ENCODE data around the gene ORM2.

Gene ORM2

GRCh38 chr9:114294664-114295063 lies 35.0 kb upstream of the ORM2 start:
- DNase-seq (ENCODE audit: low spot score) = no peak

DNA sequence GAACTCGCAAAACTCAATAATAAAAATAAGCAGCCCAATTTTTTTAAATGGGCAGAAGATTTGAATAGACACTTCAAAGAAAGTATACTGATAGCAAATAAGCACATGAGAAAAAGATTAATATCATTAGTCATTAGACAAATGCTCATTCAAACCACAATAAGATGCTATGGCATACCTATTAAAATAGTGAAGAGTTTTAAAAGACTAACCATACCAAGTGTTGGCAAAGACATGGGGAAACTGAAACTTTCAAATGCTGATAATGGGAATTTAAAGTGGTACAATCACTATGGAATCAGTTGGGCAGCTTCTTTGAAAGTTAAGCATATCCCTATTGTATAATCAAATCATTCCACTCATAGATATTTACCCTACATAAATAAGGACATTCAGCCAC lies 33.3 kb upstream of the ORM2 start:
- no peak for DNase-seq (ENCODE audit: low spot score)

- no peak for DNase-seq (ENCODE audit: low spot score)
These were observed 30.1 kb upstream of the ORM2 start for GRCh38 chr9:114299286-114300152.

DNA sequence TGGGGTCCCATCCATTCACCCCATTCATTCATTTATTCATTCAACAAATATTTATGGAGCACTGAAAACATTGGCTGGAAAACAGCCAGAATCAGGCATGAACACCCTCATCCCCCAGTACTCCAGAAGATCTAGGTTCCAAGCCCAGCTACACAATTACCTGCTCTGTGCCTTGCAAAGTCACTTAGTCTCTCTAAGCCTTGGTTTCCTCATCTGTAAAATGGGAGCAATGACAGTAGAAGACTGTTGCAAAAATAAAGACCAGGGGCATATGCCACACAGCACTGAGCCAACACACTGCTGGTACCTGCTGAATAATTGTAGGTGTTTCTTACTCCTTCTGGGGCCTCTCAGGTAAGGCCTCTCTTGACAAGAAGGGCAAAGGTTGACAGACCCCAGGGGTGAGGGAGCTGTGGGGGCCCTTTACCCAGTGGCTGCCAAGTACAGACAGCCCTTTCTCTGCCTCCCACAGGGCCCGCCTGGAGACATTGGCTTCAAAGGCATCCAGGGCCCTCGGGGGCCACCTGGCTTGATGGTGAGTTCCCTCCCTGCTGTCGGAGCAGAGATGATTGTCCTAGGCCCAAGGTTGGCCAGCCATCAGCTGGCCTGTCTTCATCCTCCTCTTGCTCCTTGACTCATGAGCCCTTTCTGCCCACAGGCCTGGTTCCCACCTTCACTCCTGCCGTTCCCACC lies 29.4 kb upstream of the ORM2 start:
- no peak for DNase-seq (ENCODE audit: low spot score)

DNA sequence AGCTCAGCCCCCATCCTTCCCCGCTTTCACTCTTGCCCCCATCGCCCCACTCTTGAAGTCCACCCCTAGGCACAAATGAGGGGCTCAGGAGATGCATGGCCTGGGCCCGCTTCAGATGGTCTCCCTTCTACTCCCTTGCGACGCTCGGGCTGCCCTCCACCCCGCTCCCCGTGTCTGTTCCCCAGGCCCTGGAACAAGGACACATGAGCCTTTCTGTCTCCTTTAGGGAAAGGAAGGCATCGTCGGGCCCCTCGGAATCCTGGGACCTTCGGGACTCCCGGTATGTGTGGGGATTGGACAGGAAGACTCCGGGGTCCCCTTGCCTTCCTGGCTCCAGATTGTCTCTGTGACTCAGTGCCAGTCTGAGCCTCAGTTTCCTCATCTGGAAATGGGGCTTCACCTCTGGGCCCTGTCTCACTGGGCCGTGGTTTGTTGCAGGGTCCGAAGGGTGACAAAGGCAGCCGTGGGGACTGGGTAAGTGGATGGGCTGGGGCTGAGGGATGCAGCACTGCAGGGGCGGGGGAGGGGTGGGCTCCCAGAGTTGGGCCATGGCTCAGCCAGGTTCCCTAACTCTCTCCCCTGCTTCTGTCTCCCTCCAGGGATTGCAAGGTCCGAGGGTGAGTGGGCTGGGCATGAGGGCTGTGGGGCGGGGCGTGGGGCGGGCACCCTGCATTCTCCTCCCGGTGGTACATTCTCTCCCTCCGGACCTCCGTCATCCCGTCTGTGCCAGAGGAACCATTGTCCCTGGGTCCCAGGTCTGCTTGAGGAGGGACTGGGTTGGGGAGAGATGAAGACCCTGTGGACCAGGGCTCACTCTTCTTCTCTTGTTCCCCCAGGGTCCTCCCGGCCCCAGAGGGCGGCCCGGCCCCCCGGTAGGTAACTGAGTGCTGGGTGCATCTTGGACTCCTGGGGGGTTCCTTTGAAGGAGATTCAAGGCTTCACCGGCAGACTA lies 28.5 kb upstream of the ORM2 start:
- DNase-seq (ENCODE audit: low spot score) = no peak

GRCh38 chr9:114301798-114302565 lies 27.7 kb upstream of the ORM2 start:
- DNase-seq (ENCODE audit: low spot score) = no peak

DNA sequence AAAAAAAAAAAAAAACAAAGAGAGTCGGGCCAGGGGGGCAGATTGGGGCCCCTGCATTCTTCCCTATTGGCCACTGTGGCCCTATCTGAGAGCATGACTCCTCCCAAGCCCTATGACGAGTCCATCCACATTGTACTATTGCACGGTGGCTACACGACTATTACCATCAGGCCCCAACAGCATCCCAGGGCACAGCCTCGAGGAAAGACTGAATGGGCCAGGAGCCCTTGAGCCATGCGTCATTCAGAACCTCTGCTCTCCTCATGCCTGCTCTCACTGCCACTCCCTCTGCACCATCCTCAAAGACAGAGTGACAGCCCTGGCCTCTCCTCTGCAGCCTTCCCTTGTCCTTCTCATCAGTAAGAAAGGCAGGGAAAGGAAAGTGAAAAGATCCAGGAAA lies 26.9 kb upstream of the ORM2 start:
- no peak for DNase-seq (ENCODE audit: low spot score)

GRCh38 chr9:114303571-114303970 lies 26.1 kb upstream of the ORM2 start:
- DNase-seq (ENCODE audit: low spot score) = no peak

- no peak for DNase-seq (ENCODE audit: low spot score)
These were observed 25.7 kb upstream of the ORM2 start for GRCh38 chr9:114303977-114304376.

- no peak for DNase-seq (ENCODE audit: low spot score)
These were observed 25.1 kb upstream of the ORM2 start for GRCh38 chr9:114304416-114305188.

DNA sequence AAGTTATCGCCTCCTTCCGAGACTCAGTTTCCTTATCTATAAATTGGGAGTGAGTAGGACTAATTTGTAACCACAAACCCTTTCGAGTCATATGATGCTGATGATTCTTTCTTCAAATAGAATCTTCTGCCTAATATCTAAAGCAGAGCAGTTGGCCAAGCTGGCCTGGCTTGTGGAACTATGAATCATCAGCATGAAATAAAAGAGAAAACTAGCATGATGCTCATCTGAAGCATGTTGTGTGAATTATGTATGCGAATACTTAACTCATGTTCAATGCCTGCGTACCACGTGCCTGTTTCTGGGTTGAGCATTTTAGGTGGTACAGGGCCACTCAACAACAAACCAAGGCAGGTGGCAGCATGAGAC lies 21.8 kb upstream of the ORM2 start:
- no peak for DNase-seq (ENCODE audit: low spot score)

GRCh38 chr9:114308361-114308950 lies 21.2 kb upstream of the ORM2 start:
- DNase-seq (ENCODE audit: low spot score) = no peak

DNA sequence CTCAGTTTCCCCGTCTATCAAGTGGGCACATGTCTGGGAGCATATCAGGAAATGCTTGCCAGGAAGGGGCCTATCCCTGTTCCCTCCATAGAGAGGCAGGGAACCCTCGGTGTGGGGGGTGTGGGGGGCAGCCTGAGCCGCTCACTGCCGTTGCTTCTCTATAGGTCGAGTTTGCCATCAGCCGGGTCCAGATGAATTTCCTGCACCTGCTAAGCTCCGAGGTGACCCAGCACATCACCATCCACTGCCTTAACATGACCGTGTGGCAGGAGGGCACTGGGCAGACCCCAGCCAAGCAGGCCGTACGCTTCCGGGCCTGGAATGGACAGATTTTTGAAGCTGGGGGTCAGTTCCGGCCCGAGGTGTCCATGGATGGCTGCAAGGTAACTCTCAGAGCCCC lies 20.6 kb upstream of the ORM2 start:
- DNase-seq (ENCODE audit: low spot score) = no peak

GRCh38 chr9:114310471-114311450 lies 18.9 kb upstream of the ORM2 start:
- no peak for DNase-seq (ENCODE audit: low spot score)

DNA sequence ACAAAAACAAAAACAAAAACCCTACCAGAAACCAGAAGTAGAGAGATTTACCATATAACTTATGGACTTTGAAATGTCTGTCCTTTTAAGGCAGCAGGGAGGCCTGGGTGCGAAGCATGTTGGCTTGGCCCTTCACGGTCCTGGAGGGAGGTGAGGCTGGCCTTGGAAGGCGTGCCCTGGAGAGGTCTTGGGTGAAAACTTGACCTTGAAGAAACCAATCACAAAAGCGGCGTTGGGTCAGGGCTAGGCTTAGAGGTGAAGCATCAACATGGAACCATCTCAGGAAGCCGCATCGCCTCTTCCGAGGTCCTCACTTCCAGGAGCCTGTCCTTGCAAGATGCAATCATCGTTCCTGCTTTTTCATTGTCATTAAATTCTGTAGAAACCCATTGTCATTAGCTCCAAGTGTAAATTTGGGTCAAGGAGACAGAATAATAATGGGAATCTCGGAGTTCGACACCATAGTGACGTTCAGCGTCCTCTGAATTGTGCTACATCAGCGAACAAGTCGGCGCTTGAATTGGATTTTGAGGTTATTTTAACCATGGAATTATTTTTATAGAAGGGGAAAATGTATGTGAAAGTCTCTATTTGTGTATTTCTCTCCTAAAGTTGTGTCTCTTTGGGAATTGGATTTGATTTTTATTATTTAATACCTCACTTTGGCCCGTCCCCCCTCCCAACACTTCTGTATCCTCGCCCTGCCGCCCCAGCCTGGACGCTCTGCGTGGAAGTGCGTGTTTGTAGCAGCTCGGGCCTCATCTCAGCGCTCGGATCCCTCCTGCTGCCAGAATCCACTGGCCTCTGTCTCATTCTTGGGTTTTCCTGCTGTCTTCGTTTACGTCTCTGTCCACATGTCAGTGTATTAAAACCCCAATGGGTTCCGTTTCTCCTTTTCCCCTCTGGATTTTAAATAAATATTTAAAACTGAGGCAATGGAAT lies 17.8 kb upstream of the ORM2 start:
- DNase-seq (ENCODE audit: low spot score) = no peak

GRCh38 chr9:114312513-114312875 lies 17.2 kb upstream of the ORM2 start:
- DNase-seq (ENCODE audit: low spot score) = no peak

DNA sequence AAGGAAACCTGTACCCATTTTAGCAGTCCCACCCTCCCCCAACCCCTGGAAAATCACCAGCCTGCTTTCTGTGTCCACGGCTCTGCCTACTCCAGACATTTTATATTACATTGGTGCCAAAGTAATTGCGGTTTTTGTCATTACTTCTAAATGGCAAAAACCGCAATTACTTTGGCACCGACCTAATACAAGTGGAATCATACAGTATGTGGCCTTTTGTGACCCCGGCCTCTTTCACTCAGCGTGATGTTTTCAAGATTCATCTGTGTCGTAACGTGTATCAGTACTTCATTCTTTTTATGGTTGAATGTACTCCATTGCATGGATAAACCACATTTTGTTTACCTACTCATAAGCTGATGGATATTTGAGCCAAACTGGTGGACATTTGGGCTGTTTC lies 16.5 kb upstream of the ORM2 start:
- DNase-seq (ENCODE audit: low spot score) = no peak

DNA sequence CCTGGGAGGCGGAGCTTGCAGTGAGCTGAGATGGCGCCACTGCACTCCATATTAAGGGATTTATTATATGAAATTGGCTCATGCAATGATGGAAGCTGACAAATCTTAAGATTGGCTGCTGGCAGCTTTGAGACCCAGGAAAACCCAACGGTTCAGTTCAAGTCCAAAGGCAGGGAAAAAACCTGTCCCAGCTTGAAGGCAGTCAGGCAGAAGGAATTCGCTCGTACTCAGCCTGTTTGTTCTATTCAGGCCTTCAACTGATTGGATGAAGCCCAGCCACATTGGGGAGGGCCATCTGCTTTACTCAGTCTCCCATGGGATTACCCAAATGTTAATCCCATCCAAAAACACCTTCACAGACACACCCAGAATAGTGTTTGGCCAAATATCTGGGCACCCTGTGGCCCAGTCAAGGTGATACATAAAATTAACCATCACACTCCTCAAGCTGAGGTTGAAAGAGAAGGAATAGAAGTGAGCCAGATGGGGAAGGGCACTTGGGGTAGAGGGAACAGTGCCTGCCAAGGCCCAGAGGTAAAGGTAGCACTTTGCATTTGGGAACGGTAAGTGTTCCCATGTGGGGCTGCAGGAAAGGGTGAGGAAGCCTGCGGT lies 15.3 kb upstream of the ORM2 start:
- DNase-seq (ENCODE audit: low spot score) = no peak

Data from activated CD4-positive, alpha-beta T cell treated with anti-CD3 and anti-CD28 coated beads, Interleukin-2, Interleukin-4, amounts not matched to agents 100 ng/mL and 50 ng/mL, durations not matched to agents 16 hours and 8 hours (primary cell).